WTC11 (cell line): ENCODE results near the gene PLK1. TPM values are rescaled to one million over a fixed set of nuclear protein-coding genes. Genes with fewer than 3 reads are reported as not detected.
"Not testable (repeated sequence)": the region's sequence is repeated elsewhere in the genome, so short reads cannot be mapped to it uniquely, and the experiment has no call there.

Source experiments
- ATAC-seq: fragments of 200-7000 bp; cut with Tn5 transposase; 2 replicates; pipeline ENCODE4 v1.10.0; 2021; ENCODE audit warnings: mild to moderate bottlenecking, moderate library complexity
- CTCF ChIA-PET: fragments of 300-600 bp; sonication (Branson Sonifier 250); formaldehyde crosslinking; loops from one replicate; lab custom pipeline; 2021; ENCODE audit warnings: antibody characterized with exemption; lab: Charles Lee
- POLR2A ChIA-PET: fragments of 350-600 bp; sonication (Branson Sonifier 250); formaldehyde crosslinking; loops from one replicate; lab custom pipeline; 2021; ENCODE audit warnings: antibody characterized with exemption; lab: Charles Lee
- DNase-seq: peaks from one replicate; pipeline ENCODE4 v3.0.0; 2021; ENCODE audit warnings: low spot score
- H3K27ac Mint-ChIP-seq: 2 replicates; pipeline ENCODE4 v1.8.0; 2021; ENCODE audit warnings: mixed read lengths
- H3K27me3 Mint-ChIP-seq: 2 replicates; pipeline ENCODE4 v1.8.0; 2021; ENCODE audit warnings: low read depth, mild to moderate bottlenecking, moderate library complexity, mixed read lengths
- H3K36me3 Mint-ChIP-seq: 2 replicates; pipeline ENCODE4 v1.8.0; 2021; ENCODE audit warnings: mixed read lengths
- H3K4me1 Mint-ChIP-seq: 2 replicates; pipeline ENCODE4 v1.8.0; 2022; ENCODE audit warnings: mixed read lengths
- H3K4me3 Mint-ChIP-seq: 2 replicates; pipeline ENCODE4 v1.8.0; 2021; ENCODE audit warnings: mild to moderate bottlenecking, moderate library complexity, mixed read lengths
- H3K9me3 Mint-ChIP-seq: 2 replicates; pipeline ENCODE4 v1.8.0; 2021; ENCODE audit warnings: mixed read lengths
- ETV6 ChIP-seq: sonication (generic); formaldehyde crosslinking; IDR thresholded peaks from 2 replicates; pipeline ENCODE4 v1.8.1; 2022; ENCODE audit warnings: mild to moderate bottlenecking, missing genetic modification reagents
- GABPB1 ChIP-seq: sonication (generic); formaldehyde crosslinking; IDR thresholded peaks from 2 replicates; pipeline ENCODE4 v1.8.1; 2023; ENCODE audit warnings: mild to moderate bottlenecking, missing genetic modification reagents
- GRHL2 ChIP-seq: fragments of 250-450 bp; sonication (Bioruptor Pico); IDR thresholded peaks from 2 replicates; pipeline ENCODE4 v1.8.0; 2022; ENCODE audit warnings: mild to moderate bottlenecking, moderate library complexity; ENCODE audit not compliant: insufficient replicate concordance, severe bottlenecking
- PRRX2 ChIP-seq: fragments of 250-450 bp; sonication (Bioruptor Pico); IDR thresholded peaks from 2 replicates; pipeline ENCODE4 v1.8.0; 2021; ENCODE audit warnings: mild to moderate bottlenecking
- SMAD4 ChIP-seq: sonication (generic); formaldehyde crosslinking; IDR thresholded peaks from 2 replicates; pipeline ENCODE4 v1.8.0; 2022; ENCODE audit warnings: mild to moderate bottlenecking, missing genetic modification reagents
- TP53 ChIP-seq: sonication (generic); formaldehyde crosslinking; IDR thresholded peaks from 2 replicates; pipeline ENCODE4 v1.8.1; 2023; ENCODE audit warnings: mild to moderate bottlenecking, missing genetic modification reagents
- ZNF121 ChIP-seq: sonication (generic); formaldehyde crosslinking; IDR thresholded peaks from 2 replicates; pipeline ENCODE4 v1.8.0; 2023; ENCODE audit warnings: missing genetic modification reagents
- ZNF671 ChIP-seq: fragments of 250-450 bp; sonication (Bioruptor Pico); IDR thresholded peaks from 2 replicates; pipeline ENCODE4 v1.8.0; 2021; ENCODE audit warnings: mild to moderate bottlenecking
- total RNA-seq: library from RNA; stranded (reverse); gene quantifications from 3 replicates; pipeline ENCODE4 v1.2.3, GENCODE V29; 2021
- TF ChIP-seq, protein P1 (sequence below): sonication (generic); formaldehyde crosslinking; conservative IDR thresholded peaks from 2 replicates; pipeline ENCODE4 v1.8.1; 2022; ENCODE audit warnings: mild to moderate bottlenecking, missing genetic modification reagents
- TF ChIP-seq, protein P2 (sequence below): sonication (generic); formaldehyde crosslinking; IDR thresholded peaks from 2 replicates; pipeline ENCODE4 v1.8.0; 2023; ENCODE audit warnings: missing genetic modification reagents, mild to moderate bottlenecking, borderline replicate concordance
- TF ChIP-seq, protein P3 (sequence below): fragments of 250-450 bp; sonication (Bioruptor Pico); IDR thresholded peaks from 2 replicates; pipeline ENCODE4 v1.9.0; 2021; ENCODE audit warnings: mild to moderate bottlenecking
- TF ChIP-seq, protein P4 (sequence below): sonication (generic); formaldehyde crosslinking; IDR thresholded peaks from 2 replicates; pipeline ENCODE4 v1.8.1; 2023; ENCODE audit warnings: mild to moderate bottlenecking, moderate library complexity, missing genetic modification reagents
- TF ChIP-seq, protein P5 (sequence below): sonication (generic); formaldehyde crosslinking; IDR thresholded peaks from 2 replicates; pipeline ENCODE4 v1.8.1; 2022; ENCODE audit warnings: low read depth, mild to moderate bottlenecking, moderate library complexity, missing genetic modification reagents, borderline replicate concordance
- TF ChIP-seq, protein P6 (sequence below): fragments of 250-450 bp; sonication (Bioruptor Pico); IDR thresholded peaks from 2 replicates; pipeline ENCODE4 v1.9.0; 2021; ENCODE audit warnings: mild to moderate bottlenecking, borderline replicate concordance

Gene PLK1
- total RNA-seq, 1 experiment from 2014 or later: 167 TPM

DNA sequence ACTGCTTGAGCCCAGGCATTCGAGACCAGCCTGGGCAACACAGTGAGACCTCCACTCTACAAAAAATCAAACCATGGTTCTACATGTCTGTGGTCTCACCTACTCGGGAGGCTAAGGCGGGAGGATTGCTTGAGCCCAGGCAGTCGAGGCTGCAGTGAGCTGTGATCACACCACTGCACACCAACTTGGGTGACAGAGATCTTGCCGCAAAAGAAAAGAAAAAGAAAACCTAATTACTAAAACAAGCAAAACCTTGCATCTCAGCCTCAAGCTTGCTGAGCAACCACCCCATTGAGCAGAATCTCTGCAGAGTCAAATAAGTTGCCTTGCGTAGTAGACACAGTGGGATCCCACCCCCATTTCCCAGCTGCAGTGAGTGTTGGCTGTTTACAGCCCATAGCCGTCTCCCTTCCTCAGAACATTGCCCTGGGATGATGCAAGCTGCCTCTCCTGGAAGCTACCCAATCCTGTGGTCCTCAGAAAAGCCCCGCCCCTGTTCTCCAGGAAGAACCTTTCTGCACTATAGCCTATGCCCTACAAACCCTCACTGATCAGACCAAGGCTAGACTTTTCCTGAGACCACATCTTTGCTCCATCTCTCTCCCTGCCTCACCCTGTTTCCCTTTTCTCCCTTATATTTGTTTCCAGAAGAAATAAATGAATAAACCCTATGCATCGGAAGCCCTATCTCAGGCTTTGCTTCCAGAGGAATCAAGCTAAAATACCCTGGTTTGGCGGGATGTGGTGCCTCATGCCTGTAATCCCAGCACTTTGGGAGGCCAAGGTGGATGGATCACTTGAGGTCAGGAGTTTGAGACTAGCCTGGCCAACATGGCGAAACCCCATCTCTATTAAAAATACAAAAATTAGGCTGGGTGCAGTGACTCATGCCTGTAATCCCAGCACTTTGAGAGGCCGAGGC is 51.1 kb downstream of the PLK1 start:
- TF ChIP-seq GRHL2: no peak
- TF ChIP-seq GABPB1 (CRISPR knock-in tag): peak; percentile 98
- no peak for TF ChIP-seq ZNF671 (CRISPR knock-in tag)
- TF ChIP-seq, protein P1, sequence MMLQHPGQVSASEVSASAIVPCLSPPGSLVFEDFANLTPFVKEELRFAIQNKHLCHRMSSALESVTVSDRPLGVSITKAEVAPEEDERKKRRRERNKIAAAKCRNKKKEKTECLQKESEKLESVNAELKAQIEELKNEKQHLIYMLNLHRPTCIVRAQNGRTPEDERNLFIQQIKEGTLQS (CRISPR knock-in tag): 0 out of 2 replicates have a peak, but pooled peaks have one; percentile 26
- peak; percentile 73 for TF ChIP-seq ZNF121 (CRISPR knock-in tag)
- ATAC-seq: peak; percentile 96
- DNase-seq: peak; percentile 67
- no peak overlapping the region for H3K4me3 Mint-ChIP-seq
- H3K27ac Mint-ChIP-seq: 0 out of 2 replicates have a peak overlapping the region, but pooled peaks have one; percentile 58
- H3K27me3 Mint-ChIP-seq: peaks cover 3% of the 10 kb centered on the region; the same call in 1 of the 2 replicates
- H3K36me3 Mint-ChIP-seq: no peaks in the 10 kb centered on the region
- no peaks in the 10 kb centered on the region for H3K9me3 Mint-ChIP-seq
- CTCF ChIA-PET: interaction anchor here (0.9 to 2.7 kb wide), 6 partner anchors 13 to 316 kb away, joined by 3 to 9 read pairs (median 5); no protein-coding TSS in a partner anchor
- POLR2A ChIA-PET: interaction anchor here (0.7 kb wide), 1 partner anchor 76 kb away, joined by 3 read pairs; no protein-coding TSS in a partner anchor
- peaks cover 14% of the 10 kb centered on the region for H3K4me1 Mint-ChIP-seq

DNA sequence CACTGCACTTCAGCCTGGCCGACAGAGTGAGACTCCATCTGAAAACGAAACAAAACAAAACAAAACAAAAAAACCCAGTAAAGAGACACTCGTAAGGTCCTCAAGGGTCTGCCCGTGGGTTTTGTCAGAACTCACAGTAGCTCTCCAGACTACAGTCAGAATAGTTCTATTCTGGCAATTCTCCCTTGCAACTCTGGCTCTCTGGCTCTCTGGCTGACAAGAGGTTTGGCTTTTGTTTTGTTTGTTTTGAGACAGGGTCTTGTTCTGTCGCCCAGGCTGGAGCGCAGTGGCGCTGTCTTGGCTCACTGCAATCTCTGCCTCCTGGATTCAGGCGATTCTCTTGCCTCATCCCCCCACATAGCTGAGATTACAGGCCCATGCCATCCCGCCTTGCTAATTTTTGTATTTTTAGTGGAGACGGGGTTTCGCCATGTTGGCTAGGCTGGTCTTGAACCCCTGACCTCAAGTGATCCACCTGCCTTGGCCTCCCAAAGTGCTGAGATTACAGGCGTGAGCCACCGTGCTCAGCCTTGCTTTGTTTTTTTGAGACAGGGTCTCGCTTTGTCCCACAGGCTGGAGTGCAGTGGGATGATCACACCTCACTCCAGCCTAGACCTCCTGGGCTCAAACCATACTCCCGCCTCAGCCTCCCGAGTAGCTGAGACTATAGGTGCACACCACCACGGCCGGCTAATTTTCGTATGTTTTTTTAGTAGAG is 55.6 kb downstream of the PLK1 start:
- DNase-seq: no peak
- TF ChIP-seq TP53 (CRISPR knock-in tag) (no peak), ETV6 (CRISPR knock-in tag) (no peak), SMAD4 (CRISPR knock-in tag) (no peak), PRRX2 (no peak)
- TF ChIP-seq, protein P2, sequence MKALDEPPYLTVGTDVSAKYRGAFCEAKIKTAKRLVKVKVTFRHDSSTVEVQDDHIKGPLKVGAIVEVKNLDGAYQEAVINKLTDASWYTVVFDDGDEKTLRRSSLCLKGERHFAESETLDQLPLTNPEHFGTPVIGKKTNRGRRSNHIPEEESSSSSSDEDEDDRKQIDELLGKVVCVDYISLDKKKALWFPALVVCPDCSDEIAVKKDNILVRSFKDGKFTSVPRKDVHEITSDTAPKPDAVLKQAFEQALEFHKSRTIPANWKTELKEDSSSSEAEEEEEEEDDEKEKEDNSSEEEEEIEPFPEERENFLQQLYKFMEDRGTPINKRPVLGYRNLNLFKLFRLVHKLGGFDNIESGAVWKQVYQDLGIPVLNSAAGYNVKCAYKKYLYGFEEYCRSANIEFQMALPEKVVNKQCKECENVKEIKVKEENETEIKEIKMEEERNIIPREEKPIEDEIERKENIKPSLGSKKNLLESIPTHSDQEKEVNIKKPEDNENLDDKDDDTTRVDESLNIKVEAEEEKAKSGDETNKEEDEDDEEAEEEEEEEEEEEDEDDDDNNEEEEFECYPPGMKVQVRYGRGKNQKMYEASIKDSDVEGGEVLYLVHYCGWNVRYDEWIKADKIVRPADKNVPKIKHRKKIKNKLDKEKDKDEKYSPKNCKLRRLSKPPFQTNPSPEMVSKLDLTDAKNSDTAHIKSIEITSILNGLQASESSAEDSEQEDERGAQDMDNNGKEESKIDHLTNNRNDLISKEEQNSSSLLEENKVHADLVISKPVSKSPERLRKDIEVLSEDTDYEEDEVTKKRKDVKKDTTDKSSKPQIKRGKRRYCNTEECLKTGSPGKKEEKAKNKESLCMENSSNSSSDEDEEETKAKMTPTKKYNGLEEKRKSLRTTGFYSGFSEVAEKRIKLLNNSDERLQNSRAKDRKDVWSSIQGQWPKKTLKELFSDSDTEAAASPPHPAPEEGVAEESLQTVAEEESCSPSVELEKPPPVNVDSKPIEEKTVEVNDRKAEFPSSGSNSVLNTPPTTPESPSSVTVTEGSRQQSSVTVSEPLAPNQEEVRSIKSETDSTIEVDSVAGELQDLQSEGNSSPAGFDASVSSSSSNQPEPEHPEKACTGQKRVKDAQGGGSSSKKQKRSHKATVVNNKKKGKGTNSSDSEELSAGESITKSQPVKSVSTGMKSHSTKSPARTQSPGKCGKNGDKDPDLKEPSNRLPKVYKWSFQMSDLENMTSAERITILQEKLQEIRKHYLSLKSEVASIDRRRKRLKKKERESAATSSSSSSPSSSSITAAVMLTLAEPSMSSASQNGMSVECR: no peak
- TF ChIP-seq, protein P3, sequence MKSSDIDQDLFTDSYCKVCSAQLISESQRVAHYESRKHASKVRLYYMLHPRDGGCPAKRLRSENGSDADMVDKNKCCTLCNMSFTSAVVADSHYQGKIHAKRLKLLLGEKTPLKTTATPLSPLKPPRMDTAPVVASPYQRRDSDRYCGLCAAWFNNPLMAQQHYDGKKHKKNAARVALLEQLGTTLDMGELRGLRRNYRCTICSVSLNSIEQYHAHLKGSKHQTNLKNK: no peak
- TF ChIP-seq, protein P4, sequence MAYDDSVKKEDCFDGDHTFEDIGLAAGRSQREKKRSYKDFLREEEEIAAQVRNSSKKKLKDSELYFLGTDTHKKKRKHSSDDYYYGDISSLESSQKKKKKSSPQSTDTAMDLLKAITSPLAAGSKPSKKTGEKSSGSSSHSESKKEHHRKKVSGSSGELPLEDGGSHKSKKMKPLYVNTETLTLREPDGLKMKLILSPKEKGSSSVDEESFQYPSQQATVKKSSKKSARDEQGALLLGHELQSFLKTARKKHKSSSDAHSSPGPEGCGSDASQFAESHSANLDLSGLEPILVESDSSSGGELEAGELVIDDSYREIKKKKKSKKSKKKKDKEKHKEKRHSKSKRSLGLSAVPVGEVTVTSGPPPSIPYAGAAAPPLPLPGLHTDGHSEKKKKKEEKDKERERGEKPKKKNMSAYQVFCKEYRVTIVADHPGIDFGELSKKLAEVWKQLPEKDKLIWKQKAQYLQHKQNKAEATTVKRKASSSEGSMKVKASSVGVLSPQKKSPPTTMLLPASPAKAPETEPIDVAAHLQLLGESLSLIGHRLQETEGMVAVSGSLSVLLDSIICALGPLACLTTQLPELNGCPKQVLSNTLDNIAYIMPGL (CRISPR knock-in tag): no peak
- TF ChIP-seq, protein P5, sequence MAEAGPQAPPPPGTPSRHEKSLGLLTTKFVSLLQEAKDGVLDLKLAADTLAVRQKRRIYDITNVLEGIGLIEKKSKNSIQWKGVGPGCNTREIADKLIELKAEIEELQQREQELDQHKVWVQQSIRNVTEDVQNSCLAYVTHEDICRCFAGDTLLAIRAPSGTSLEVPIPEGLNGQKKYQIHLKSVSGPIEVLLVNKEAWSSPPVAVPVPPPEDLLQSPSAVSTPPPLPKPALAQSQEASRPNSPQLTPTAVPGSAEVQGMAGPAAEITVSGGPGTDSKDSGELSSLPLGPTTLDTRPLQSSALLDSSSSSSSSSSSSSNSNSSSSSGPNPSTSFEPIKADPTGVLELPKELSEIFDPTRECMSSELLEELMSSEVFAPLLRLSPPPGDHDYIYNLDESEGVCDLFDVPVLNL (CRISPR knock-in tag): no peak
- TF ChIP-seq, protein P6, sequence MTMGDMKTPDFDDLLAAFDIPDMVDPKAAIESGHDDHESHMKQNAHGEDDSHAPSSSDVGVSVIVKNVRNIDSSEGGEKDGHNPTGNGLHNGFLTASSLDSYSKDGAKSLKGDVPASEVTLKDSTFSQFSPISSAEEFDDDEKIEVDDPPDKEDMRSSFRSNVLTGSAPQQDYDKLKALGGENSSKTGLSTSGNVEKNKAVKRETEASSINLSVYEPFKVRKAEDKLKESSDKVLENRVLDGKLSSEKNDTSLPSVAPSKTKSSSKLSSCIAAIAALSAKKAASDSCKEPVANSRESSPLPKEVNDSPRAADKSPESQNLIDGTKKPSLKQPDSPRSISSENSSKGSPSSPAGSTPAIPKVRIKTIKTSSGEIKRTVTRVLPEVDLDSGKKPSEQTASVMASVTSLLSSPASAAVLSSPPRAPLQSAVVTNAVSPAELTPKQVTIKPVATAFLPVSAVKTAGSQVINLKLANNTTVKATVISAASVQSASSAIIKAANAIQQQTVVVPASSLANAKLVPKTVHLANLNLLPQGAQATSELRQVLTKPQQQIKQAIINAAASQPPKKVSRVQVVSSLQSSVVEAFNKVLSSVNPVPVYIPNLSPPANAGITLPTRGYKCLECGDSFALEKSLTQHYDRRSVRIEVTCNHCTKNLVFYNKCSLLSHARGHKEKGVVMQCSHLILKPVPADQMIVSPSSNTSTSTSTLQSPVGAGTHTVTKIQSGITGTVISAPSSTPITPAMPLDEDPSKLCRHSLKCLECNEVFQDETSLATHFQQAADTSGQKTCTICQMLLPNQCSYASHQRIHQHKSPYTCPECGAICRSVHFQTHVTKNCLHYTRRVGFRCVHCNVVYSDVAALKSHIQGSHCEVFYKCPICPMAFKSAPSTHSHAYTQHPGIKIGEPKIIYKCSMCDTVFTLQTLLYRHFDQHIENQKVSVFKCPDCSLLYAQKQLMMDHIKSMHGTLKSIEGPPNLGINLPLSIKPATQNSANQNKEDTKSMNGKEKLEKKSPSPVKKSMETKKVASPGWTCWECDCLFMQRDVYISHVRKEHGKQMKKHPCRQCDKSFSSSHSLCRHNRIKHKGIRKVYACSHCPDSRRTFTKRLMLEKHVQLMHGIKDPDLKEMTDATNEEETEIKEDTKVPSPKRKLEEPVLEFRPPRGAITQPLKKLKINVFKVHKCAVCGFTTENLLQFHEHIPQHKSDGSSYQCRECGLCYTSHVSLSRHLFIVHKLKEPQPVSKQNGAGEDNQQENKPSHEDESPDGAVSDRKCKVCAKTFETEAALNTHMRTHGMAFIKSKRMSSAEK (CRISPR knock-in tag): no peak
- Mint-ChIP-seq H3K27ac (no peak overlapping the region), H3K4me1 (peaks cover 7% of the 10 kb centered on the region), H3K27me3 (peaks cover 3% of the 10 kb centered on the region; the same call in 1 of the 2 replicates), H3K36me3 (no peaks in the 10 kb centered on the region), H3K4me3 (no peak overlapping the region), H3K9me3 (no peaks in the 10 kb centered on the region)
- no peak for ATAC-seq
- ChIA-PET CTCF (interaction anchor here (0.6 to 1.1 kb wide), 3 partner anchors 43 to 281 kb away, joined by 3 to 5 read pairs (median 3); no protein-coding TSS in a partner anchor), POLR2A (no interaction called here)

DNA sequence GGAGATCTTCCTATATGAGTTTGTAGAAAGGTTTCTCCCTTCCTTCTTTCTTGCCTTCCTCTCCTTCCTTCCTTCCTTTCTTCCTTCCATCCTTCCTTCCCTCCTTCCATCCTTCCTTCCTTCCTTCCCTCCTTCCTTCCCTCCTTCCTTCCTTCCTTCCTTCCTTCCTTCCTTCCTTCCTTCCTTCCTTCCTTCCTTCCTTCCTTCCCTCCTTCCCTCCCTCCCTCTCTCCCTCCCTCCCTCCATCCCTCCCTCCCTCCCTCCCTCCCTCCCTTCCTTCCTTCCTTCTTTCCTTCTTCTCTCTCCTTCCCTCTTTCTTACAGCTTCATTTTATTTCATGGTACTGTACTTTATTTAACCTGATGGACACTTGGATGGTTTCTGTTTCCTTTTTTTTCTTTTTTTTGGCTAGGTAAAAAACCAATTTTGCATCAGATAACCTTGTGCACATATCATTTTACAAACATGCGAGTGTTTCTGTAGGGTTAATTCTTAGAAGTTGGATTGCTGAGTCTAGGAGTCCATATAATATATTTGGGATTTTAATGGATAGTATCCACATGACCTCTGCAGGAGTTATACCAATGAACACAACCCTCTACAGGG is 58.8 kb downstream of the PLK1 start:
- H3K4me3 Mint-ChIP-seq, H3K4me1 Mint-ChIP-seq, DNase-seq, ATAC-seq, H3K36me3 Mint-ChIP-seq, H3K27ac Mint-ChIP-seq, H3K9me3 Mint-ChIP-seq, POLR2A ChIA-PET: not testable (repeated sequence)
- H3K27me3 Mint-ChIP-seq: peaks cover 12% of the 10 kb centered on the region
- CTCF ChIA-PET: interaction anchor here (1.1 kb wide), 1 partner anchor 273 kb away, joined by 4 read pairs; no protein-coding TSS in a partner anchor
